Natural killer cell (primary cell): ENCODE data around the gene CPSF4. TPM values are rescaled to one million over a fixed set of nuclear protein-coding genes. Genes with fewer than 3 reads are reported as not detected.
A peak's percentile ranks its signal among the peaks of the same experiment; 100 is the strongest.

Experiments used
- ATAC-seq, 3 donors: fragments of 150-1000 bp in 2 of 3; fragments of 200-7000 bp in 1 of 3; cut with Tn5 transposase; 1 replicate in 1 of 3; 2 replicates in 2 of 3; pipeline ENCODE4 v1.10.0; 2021; ENCODE audit warnings: mild to moderate bottlenecking in 2 of 3, moderate library complexity in 2 of 3
- DNase-seq, 2 donors: peaks; one replicate each; pipeline versions ENCODE4 v3.0.0 to v3.0.0-alpha.2; 2013 to 2021; ENCODE audit warnings: mixed read lengths in 1 of 2
- H3K27ac ChIP-seq: one replicate; pipeline ENCODE4 v1.5.1; 2013; ENCODE audit warnings: mild to moderate bottlenecking, low read length
- H3K27me3 ChIP-seq: one replicate; pipeline ENCODE4 v1.6.1; 2013; ENCODE audit warnings: low read length; ENCODE audit not compliant: control insufficient read depth, insufficient read depth
- H3K36me3 ChIP-seq: one replicate; pipeline ENCODE4 v1.6.1; 2013; ENCODE audit warnings: low read length; ENCODE audit not compliant: control insufficient read depth, insufficient read depth
- H3K4me1 ChIP-seq: one replicate; pipeline ENCODE4 v1.6.1; 2013; ENCODE audit warnings: low read length; ENCODE audit not compliant: control insufficient read depth, insufficient read depth
- H3K4me3 ChIP-seq: one replicate; pipeline ENCODE4 v1.5.1; 2013; ENCODE audit warnings: low read length
- H3K9me3 ChIP-seq: one replicate; pipeline ENCODE4 v1.6.1; 2013; ENCODE audit warnings: low read length; ENCODE audit not compliant: control insufficient read depth, insufficient read depth
- H3K27ac Mint-ChIP-seq, 2 donors: one replicate each; pipeline ENCODE4 v1.8.0; 2022; ENCODE audit warnings: mild to moderate bottlenecking in 2 of 2, mixed read lengths in 2 of 2, moderate library complexity in 1 of 2
- H3K27me3 Mint-ChIP-seq, 2 donors: one replicate each; pipeline ENCODE4 v1.8.0; 2022; ENCODE audit warnings: low read depth in 2 of 2, mixed read lengths in 2 of 2
- H3K36me3 Mint-ChIP-seq: one replicate; pipeline ENCODE4 v1.8.0; 2022; ENCODE audit warnings: mixed read lengths
- H3K4me1 Mint-ChIP-seq, 2 donors: one replicate each; pipeline ENCODE4 v1.8.0; 2022; ENCODE audit warnings: mixed read lengths in 2 of 2
- H3K4me3 Mint-ChIP-seq: one replicate; pipeline ENCODE4 v1.8.0; 2022; ENCODE audit warnings: mild to moderate bottlenecking, moderate library complexity, mixed read lengths
- H3K9me3 Mint-ChIP-seq, 2 donors: one replicate each; pipeline ENCODE4 v1.8.0; 2022; ENCODE audit warnings: mixed read lengths in 2 of 2
- CTCF ChIP-seq: fragments of 200-600 bp; IDR thresholded peaks from one replicate; pipeline ENCODE4 v1.8.0; 2022; ENCODE audit warnings: antibody characterized with exemption
- WGBS: methylation state at CpG from one replicate; pipeline ENCODE4 v1.1.7; 2013; ENCODE audit warnings: missing lambda C conversion rate; ENCODE audit not compliant: insufficient coverage; 5-methylcytosine and 5-hydroxymethylcytosine counted together
- intact Hi-C: fragments of 100-400 bp; cut with micrococcal nuclease; formaldehyde crosslinking; loops from one replicate; pipeline ENCODE4 v1.14.2; 2022
- total RNA-seq, 4 donors: library from RNA; stranded (reverse); fragments of 120-200 nt in 1 of 4; gene quantifications; one replicate each; pipeline versions ENCODE4 v1.2.3 to v1.2.4, GENCODE V29; 2013 to 2022

Gene CPSF4
- 10 to 100 TPM; 54.0 to 61.6 (median 54.8) TPM for total RNA-seq
- total RNA-seq (2013), result 32.6 TPM

GRCh38 chr7:99438573-99439480, at the start of gene CPSF4, which contains the start of gene PTCD1:
Gene CPSF4 (plus strand): TSS chr7:99438943. CDS start chr7:99439083, 140 bp downstream.
Gene PTCD1 (minus strand): TSS chr7:99438798. CDS start chr7:99435242, 3,556 bp downstream.
- Histone ChIP-seq H3K36me3 (peaks cover 5% of the 10 kb centered on the region), H3K4me1 (peaks cover 24% of the 10 kb centered on the region), H3K27me3 (no peaks in the 10 kb centered on the region), H3K9me3 (no peaks in the 10 kb centered on the region), H3K4me3 (peak within 1 kb of the TSS; percentile 61), H3K27ac (peak within 1 kb of the TSS; percentile 68)
- DNase-seq, result peak; percentile 80 to 93
- ATAC-seq, result peak; percentile 89 to 94 (median 93)
- under 1% methylated on average over 89 of the region's 89 CpGs for WGBS
- H3K27me3 Mint-ChIP-seq, result no peaks in the 10 kb centered on the region
- no peak for TF ChIP-seq CTCF
- no peaks in the 10 kb centered on the region for H3K9me3 Mint-ChIP-seq
- intact Hi-C loops, result no loop called here
- peak within 1 kb of the TSS; percentile 95 for H3K4me3 Mint-ChIP-seq
- H3K27ac Mint-ChIP-seq, result peak within 1 kb of the TSS; percentile 85 to 97
- no peaks in the 10 kb centered on the region for H3K36me3 Mint-ChIP-seq
- H3K4me1 Mint-ChIP-seq, result peaks cover 18 to 33% of the 10 kb centered on the region in 2 donors

- Mint-ChIP-seq H3K9me3 (no peaks in the 10 kb centered on the region), H3K4me1 (peaks cover 9 to 30% of the 10 kb centered on the region in 2 donors), H3K36me3 (no peaks in the 10 kb centered on the region), H3K27ac (no peak overlapping the region), H3K4me3 (no peak overlapping the region), H3K27me3 (no peaks in the 10 kb centered on the region)
- Histone ChIP-seq H3K4me1 (peaks cover 33% of the 10 kb centered on the region), H3K9me3 (no peaks in the 10 kb centered on the region), H3K36me3 (peaks cover 68% of the 10 kb centered on the region), H3K27ac (no peak overlapping the region), H3K4me3 (no peak overlapping the region), H3K27me3 (no peaks in the 10 kb centered on the region)
- TF ChIP-seq CTCF, result no peak
- ATAC-seq (no peak), DNase-seq (no peak)
- intact Hi-C loops, result no loop called here
- 94% methylated on average over 13 of the region's 13 CpGs for WGBS
These were observed 49.0 kb upstream of the CPSF4 start for GRCh38 chr7:99389772-99390171.

GRCh38 chr7:99390941-99391602, 47.7 kb upstream of the CPSF4 start:
- no peak for TF ChIP-seq CTCF
- Histone ChIP-seq H3K27me3 (no peaks in the 10 kb centered on the region), H3K4me1 (peaks cover 23% of the 10 kb centered on the region), H3K9me3 (no peaks in the 10 kb centered on the region), H3K36me3 (peaks cover 66% of the 10 kb centered on the region), H3K27ac (no peak overlapping the region), H3K4me3 (no peak overlapping the region)
- DNase-seq, result no peak
- no peak overlapping the region for H3K4me3 Mint-ChIP-seq
- H3K9me3 Mint-ChIP-seq, result no peaks in the 10 kb centered on the region
- no peaks in the 10 kb centered on the region for H3K36me3 Mint-ChIP-seq
- ATAC-seq, result no peak
- H3K27me3 Mint-ChIP-seq, result no peaks in the 10 kb centered on the region
- H3K4me1 Mint-ChIP-seq, result peaks cover 9 to 18% of the 10 kb centered on the region in 2 donors
- H3K27ac Mint-ChIP-seq, result no peak overlapping the region
- 94% methylated on average over 20 of the region's 23 CpGs for WGBS
- intact Hi-C loops, result no loop called here
